ENCODE data around the gene ARRDC2. TPM values are rescaled to one million over a fixed set of nuclear protein-coding genes. Genes with fewer than 3 reads are reported as not detected.

Gene ARRDC2
- total RNA-seq, result 100 to 1,000 TPM; 110 to 131 (median 121) TPM
- total RNA-seq (2013), result 68.6 TPM

DNA sequence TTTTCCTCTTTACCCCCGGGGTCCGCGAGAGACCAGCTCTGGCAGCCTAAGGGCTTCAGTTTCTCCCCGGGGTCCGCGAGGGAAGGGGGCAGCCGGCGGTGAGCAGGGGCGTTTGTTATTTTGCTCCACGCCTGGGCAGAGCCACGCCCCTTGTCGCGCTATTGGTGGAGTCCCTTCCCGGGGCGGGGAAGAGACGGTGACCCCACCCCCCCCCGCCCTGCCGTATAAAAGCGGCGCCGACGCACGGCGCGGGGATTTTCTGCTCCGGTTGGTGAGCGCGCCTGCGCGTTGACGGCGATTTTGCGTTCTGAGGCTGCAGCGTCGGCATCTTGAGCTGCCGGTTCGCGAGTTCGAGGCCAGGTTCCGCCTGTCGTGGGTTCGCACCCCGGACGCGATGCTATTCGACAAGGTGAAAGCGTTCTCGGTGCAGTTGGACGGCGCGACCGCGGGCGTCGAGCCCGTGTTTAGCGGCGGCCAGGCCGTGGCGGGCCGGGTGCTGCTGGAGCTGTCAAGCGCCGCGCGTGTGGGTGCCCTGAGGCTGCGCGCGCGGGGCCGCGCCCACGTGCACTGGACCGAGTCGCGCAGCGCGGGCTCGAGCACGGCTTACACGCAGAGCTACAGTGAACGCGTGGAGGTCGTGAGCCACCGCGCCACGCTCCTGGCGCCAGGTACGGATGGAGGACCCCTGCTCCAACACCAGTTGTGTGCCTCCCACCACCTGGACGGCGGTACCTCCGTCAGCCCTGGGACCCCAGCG, at the start of gene ARRDC2:
TSS of gene ARRDC2 (plus strand) at position 254 of the 757 bp plus-strand sequence. CDS start at position 395, 141 bp downstream.
- H3K27ac Mint-ChIP-seq, result peak within 1 kb of the TSS; percentile 94 to 95
- H3K9me3 Mint-ChIP-seq, result no peaks in the 10 kb centered on the region
- Histone ChIP-seq H3K9me3 (ENCODE audit: control insufficient read depth, insufficient read depth, low read length) (no peaks in the 10 kb centered on the region), H3K4me3 (ENCODE audit: low read length) (peak within 1 kb of the TSS; percentile 33), H3K27ac (ENCODE audit: low read length) (peak within 1 kb of the TSS; percentile 77), H3K36me3 (ENCODE audit: control insufficient read depth, insufficient read depth, low read length) (peaks cover 42% of the 10 kb centered on the region), H3K27me3 (ENCODE audit: control insufficient read depth, insufficient read depth, low read length) (no peaks in the 10 kb centered on the region), H3K4me1 (ENCODE audit: control insufficient read depth, insufficient read depth, low read length) (peaks cover 33% of the 10 kb centered on the region)
- ATAC-seq, result peak; percentile 84 to 92 (median 85)
- DNase-seq, result peak; percentile 82 to 98
- intact Hi-C loops (cut with micrococcal nuclease), result loop anchor here (1.0 to 5.0 kb wide), 3 partner anchors 50 to 243 kb away; partner anchors contain the start of gene IFI30
- H3K4me3 Mint-ChIP-seq, result peak within 1 kb of the TSS; percentile 95
- H3K4me1 Mint-ChIP-seq, result peaks cover 13 to 20% of the 10 kb centered on the region in 2 donors
- H3K36me3 Mint-ChIP-seq, result peaks cover 3% of the 10 kb centered on the region
- 14% methylated on average over 92 of the region's 92 CpGs for WGBS (ENCODE audit: insufficient coverage)
- TF ChIP-seq, protein P1, sequence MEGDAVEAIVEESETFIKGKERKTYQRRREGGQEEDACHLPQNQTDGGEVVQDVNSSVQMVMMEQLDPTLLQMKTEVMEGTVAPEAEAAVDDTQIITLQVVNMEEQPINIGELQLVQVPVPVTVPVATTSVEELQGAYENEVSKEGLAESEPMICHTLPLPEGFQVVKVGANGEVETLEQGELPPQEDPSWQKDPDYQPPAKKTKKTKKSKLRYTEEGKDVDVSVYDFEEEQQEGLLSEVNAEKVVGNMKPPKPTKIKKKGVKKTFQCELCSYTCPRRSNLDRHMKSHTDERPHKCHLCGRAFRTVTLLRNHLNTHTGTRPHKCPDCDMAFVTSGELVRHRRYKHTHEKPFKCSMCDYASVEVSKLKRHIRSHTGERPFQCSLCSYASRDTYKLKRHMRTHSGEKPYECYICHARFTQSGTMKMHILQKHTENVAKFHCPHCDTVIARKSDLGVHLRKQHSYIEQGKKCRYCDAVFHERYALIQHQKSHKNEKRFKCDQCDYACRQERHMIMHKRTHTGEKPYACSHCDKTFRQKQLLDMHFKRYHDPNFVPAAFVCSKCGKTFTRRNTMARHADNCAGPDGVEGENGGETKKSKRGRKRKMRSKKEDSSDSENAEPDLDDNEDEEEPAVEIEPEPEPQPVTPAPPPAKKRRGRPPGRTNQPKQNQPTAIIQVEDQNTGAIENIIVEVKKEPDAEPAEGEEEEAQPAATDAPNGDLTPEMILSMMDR (IDR thresholded peaks at IDR 0.05), result no peak
- H3K27me3 Mint-ChIP-seq (ENCODE audit: low read depth in 2 of 2), result no peaks in the 10 kb centered on the region

DNA sequence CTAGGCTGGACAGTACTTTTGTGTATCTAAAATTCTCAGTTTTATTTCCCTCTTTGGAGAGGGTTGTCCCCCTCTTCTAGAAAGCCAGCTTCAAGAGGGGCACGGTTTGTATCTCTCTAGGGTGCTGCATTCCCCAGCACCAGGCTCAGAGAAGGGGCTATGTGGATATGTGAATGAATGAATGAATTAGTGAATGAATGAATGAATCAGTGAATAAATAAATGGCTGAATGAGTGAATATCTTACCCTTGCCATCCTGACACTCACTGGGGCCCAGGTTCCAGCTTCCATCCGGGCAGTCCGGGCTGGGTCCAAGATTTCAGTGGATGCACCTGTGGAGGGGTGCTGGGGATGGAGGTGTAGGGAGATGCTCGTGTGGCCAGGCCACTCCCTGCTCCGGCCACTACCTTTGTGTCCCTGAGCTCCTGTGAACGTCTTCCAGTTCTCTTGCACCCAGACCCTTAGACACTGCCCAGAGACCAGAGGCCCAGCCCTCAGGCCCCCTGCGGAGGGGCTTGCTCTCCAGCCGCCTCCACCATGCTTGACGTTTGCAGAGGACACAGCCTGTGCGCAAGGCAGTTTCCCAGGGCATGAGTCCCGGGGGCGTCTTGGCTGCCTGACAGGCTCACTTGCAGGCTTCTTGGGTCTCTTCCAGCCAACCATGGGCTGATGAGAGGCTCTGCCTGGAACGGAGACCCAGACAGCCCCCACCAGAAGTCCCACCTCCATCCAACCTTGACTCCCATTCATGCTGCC, 43.9 kb upstream of the ARRDC2 start:
- Mint-ChIP-seq H3K36me3 (no peaks in the 10 kb centered on the region), H3K9me3 (no peaks in the 10 kb centered on the region), H3K27ac (no peak overlapping the region), H3K4me1 (peaks cover 0 to 5% of the 10 kb centered on the region in 2 donors), H3K4me3 (no peak overlapping the region), H3K27me3 (ENCODE audit: low read depth in 2 of 2) (peaks cover 29 to 31% of the 10 kb centered on the region in 2 donors)
- no peaks in the 10 kb centered on the region for H3K9me3 ChIP-seq (ENCODE audit: control insufficient read depth, insufficient read depth, low read length)
- peaks cover 4% of the 10 kb centered on the region for H3K4me1 ChIP-seq (ENCODE audit: control insufficient read depth, insufficient read depth, low read length)
- ATAC-seq, result no peak
- DNase-seq, result no peak
- TF ChIP-seq, protein P1 (IDR thresholded peaks at IDR 0.05), result no peak
- WGBS (ENCODE audit: insufficient coverage), result 87% methylated on average over 12 of the region's 13 CpGs
- H3K27ac ChIP-seq (ENCODE audit: low read length), result no peak overlapping the region
- peaks cover 15% of the 10 kb centered on the region for H3K27me3 ChIP-seq (ENCODE audit: control insufficient read depth, insufficient read depth, low read length)
- H3K4me3 ChIP-seq (ENCODE audit: low read length), result no peak overlapping the region
- intact Hi-C loops (cut with micrococcal nuclease), result no loop called here
- no peaks in the 10 kb centered on the region for H3K36me3 ChIP-seq (ENCODE audit: control insufficient read depth, insufficient read depth, low read length)

DNA sequence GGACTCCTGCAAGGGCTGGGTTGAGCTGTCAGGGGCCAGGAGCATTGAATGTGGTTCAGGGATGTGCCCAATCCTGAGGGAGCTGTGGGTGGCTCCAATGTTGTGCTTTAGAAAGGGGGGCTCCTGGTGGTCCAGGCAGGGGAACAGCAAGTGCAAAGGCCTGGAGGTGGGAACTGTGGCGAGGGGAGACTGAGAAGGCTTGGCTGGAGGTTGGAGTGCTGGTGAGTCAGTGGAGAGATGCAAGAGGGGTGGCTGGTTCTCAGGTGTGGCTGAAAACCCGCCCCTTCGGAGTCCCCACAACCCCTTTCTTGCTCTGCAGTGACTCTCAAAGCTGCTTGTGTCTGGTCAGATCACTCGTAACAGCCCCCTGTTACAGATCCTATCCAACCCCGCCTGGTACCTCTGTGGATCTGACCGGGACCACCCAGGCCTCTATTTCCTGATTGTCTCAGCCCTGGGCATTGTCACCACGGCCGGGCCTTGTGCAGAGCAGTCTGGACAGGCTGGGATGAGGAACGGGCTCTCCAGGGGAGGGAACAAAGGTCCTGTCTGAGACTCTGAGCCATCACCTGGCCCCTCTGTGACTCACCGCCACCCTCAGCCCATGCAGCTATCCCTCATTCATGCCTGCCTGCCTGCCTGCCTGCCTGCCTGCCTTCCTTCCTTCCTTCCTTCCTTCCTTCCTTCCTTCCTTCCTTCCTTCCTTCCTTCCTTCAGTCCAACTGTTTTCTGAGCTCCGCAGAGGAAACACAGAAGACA, 42.4 kb upstream of the ARRDC2 start:
- WGBS (ENCODE audit: insufficient coverage), result 81% methylated on average over 10 of the region's 11 CpGs
- TF ChIP-seq, protein P1 (IDR thresholded peaks at IDR 0.05), result no peak
- Mint-ChIP-seq H3K4me3 (no peak overlapping the region), H3K4me1 (peaks cover 0 to 5% of the 10 kb centered on the region in 2 donors), H3K27ac (no peak overlapping the region), H3K36me3 (no peaks in the 10 kb centered on the region), H3K9me3 (no peaks in the 10 kb centered on the region), H3K27me3 (ENCODE audit: low read depth in 2 of 2) (peaks cover 29 to 31% of the 10 kb centered on the region in 2 donors)
- intact Hi-C loops (cut with micrococcal nuclease), result no loop called here
- H3K4me1 ChIP-seq (ENCODE audit: control insufficient read depth, insufficient read depth, low read length), result peaks cover 4% of the 10 kb centered on the region
- H3K4me3 ChIP-seq (ENCODE audit: low read length), result no peak overlapping the region
- DNase-seq (no peak), ATAC-seq (peak in 2 of 3 donors; percentile 21 to 29)
- H3K27ac ChIP-seq (ENCODE audit: low read length), result no peak overlapping the region
- no peaks in the 10 kb centered on the region for H3K9me3 ChIP-seq (ENCODE audit: control insufficient read depth, insufficient read depth, low read length)
- H3K36me3 ChIP-seq (ENCODE audit: control insufficient read depth, insufficient read depth, low read length), result no peaks in the 10 kb centered on the region
- H3K27me3 ChIP-seq (ENCODE audit: control insufficient read depth, insufficient read depth, low read length), result peaks cover 15% of the 10 kb centered on the region
